HepG2 (cell line): ENCODE measurements around the gene FRMD4A. TPM values are rescaled to one million over a fixed set of nuclear protein-coding genes. Genes with fewer than 3 reads are reported as not detected.

Source experiments
- ATAC-seq: fragments of 200-7000 bp; cut with Tn5 transposase; 3 replicates; pipeline ENCODE4 v1.9.1; 2020; ENCODE audit warnings: mild to moderate bottlenecking, moderate library complexity
- BruUV-seq: library from RNA; stranded (reverse); fragments of 400-500 nt; replicated peaks from 2 replicates; lab custom pipeline; 2021; lab: Mats Ljungman, UMichigan
- CTCF ChIA-PET: fragments of 300-600 bp; formaldehyde crosslinking; extraction: SDS; loops from one replicate; lab custom pipeline; 2021; ENCODE audit warnings: low total read pairs, inconsistent platforms, low intra/inter-chr PET ratio; lab: Yijun Ruan, JAX
- POLR2A ChIA-PET: fragments of 350-600 bp; sonication (Branson Sonifier 250); formaldehyde crosslinking; loops from one replicate; lab custom pipeline; 2020; ENCODE audit warnings: antibody characterized with exemption, inconsistent platforms; lab: Yijun Ruan, JAX
- DNase-seq: peaks from one replicate; pipeline ENCODE4 v3.0.0-alpha.2; 2015; ENCODE audit warnings: low spot score
- FAIRE-seq: peaks from 3 replicates; lab custom pipeline; 2011; peaks lifted over from hg19 to GRCh38; lab: Jason Lieb, UNC
- H2AFZ ChIP-seq: one replicate; pipeline ENCODE4 v1.6.1; 2011; ENCODE audit warnings: low read length, inconsistent platforms
- H3K27ac ChIP-seq: fragments of 300-600 bp; 3 replicates; pipeline ENCODE4 v1.8.0; 2011; ENCODE audit warnings: mixed run types, mild to moderate bottlenecking, mixed read lengths, low read length, inconsistent platforms; ENCODE audit not compliant: insufficient read depth; ENCODE audit errors: extremely low read length
- H3K27me3 ChIP-seq, 2 experiments: fragments of 200-600 bp in 1 of 2; 2 replicates in 1 of 2; 3 replicates in 1 of 2; pipeline versions ENCODE4 v1.6.0 to v1.8.0; 2011; ENCODE audit warnings: low read length in 2 of 2, mild to moderate bottlenecking in 2 of 2, moderate library complexity in 2 of 2, inconsistent platforms in 1 of 2; ENCODE audit not compliant: insufficient read depth in 2 of 2, control insufficient read depth in 1 of 2
- H3K36me3 ChIP-seq, 2 experiments: fragments of 200-600 bp in 1 of 2; replicated peaks in 1 of 2; 2 replicates in 1 of 2; 3 replicates in 1 of 2; pipeline versions ENCODE4 v1.5.1 to v1.8.0; 2011; ENCODE audit warnings: low read length in 2 of 2, inconsistent platforms in 1 of 2; ENCODE audit not compliant: insufficient read depth in 2 of 2, control insufficient read depth in 1 of 2
- H3K4me1 ChIP-seq: 2 replicates; pipeline ENCODE4 v1.5.1; 2012; ENCODE audit warnings: low read length, inconsistent platforms; ENCODE audit not compliant: insufficient read depth
- H3K4me2 ChIP-seq: 2 replicates; pipeline ENCODE4 v1.6.0; 2011; ENCODE audit warnings: low read depth, low read length, inconsistent platforms
- H3K4me3 ChIP-seq, 3 experiments: fragments of 200-600 bp in 1 of 3; sonication (generic), shearing (Covaris generic) in 1 of 3; replicated peaks in 1 of 3; 2 replicates each; pipeline ENCODE4 v1.5.1; 2011 to 2016; ENCODE audit warnings: low read length in 3 of 3, inconsistent platforms in 2 of 3, low read depth in 2 of 3, mild to moderate bottlenecking in 2 of 3, control low read depth in 1 of 3, mixed read lengths in 1 of 3; ENCODE audit not compliant: insufficient read depth in 1 of 3
- H3K79me2 ChIP-seq: one replicate; pipeline ENCODE4 v1.6.1; 2011; ENCODE audit warnings: low read length, inconsistent platforms; ENCODE audit not compliant: insufficient read depth
- H3K9ac ChIP-seq: 2 replicates; pipeline ENCODE4 v1.6.0; 2011; ENCODE audit warnings: mild to moderate bottlenecking, low read depth, low read length, inconsistent platforms; ENCODE audit not compliant: insufficient read depth
- H3K9me3 ChIP-seq: 2 replicates; pipeline ENCODE4 v1.5.1; 2012; ENCODE audit warnings: mild to moderate bottlenecking, low read length
- H4K20me1 ChIP-seq: 2 replicates; pipeline ENCODE4 v1.6.0; 2011; ENCODE audit warnings: inconsistent platforms, mild to moderate bottlenecking, low read length, moderate library complexity; ENCODE audit not compliant: insufficient read depth
- ARNTL ChIP-seq: sonication (generic); formaldehyde crosslinking; IDR thresholded peaks from 2 replicates; pipeline ENCODE4 v1.4.0; 2020; ENCODE audit warnings: mild to moderate bottlenecking, missing genetic modification reagents
- ATF7-NPFF ChIP-seq: sonication (generic); formaldehyde crosslinking; IDR thresholded peaks from 2 replicates; pipeline ENCODE4 v1.8.1; 2023; ENCODE audit warnings: mild to moderate bottlenecking, low read depth, missing genetic modification reagents, moderate library complexity
- HIVEP1 ChIP-seq: sonication (generic); formaldehyde crosslinking; IDR thresholded peaks from 2 replicates; pipeline ENCODE4 v1.4.0; 2020; ENCODE audit warnings: mild to moderate bottlenecking, missing genetic modification reagents
- MTF2 ChIP-seq: sonication (generic); formaldehyde crosslinking; IDR thresholded peaks from 2 replicates; pipeline ENCODE4 v1.5.0; 2020; ENCODE audit warnings: missing genetic modification reagents, borderline replicate concordance
- TP53 ChIP-seq: sonication (generic); formaldehyde crosslinking; conservative IDR thresholded peaks from 2 replicates; pipeline ENCODE4 v1.4.0; 2020; ENCODE audit warnings: missing genetic modification reagents
- ZFP41 ChIP-seq: sonication (generic); formaldehyde crosslinking; IDR thresholded peaks from 2 replicates; pipeline ENCODE4 v1.4.0; 2020; ENCODE audit warnings: mild to moderate bottlenecking, missing genetic modification reagents, borderline replicate concordance
- ZFX ChIP-seq: sonication (generic); formaldehyde crosslinking; IDR thresholded peaks from 2 replicates; pipeline ENCODE4 v1.4.0; 2020; ENCODE audit warnings: mild to moderate bottlenecking, low read depth, missing genetic modification reagents, moderate library complexity
- ZNF136 ChIP-seq: sonication (generic); formaldehyde crosslinking; IDR thresholded peaks from 2 replicates; pipeline ENCODE4 v1.8.1; 2022; ENCODE audit warnings: low read depth, mild to moderate bottlenecking, moderate library complexity, missing genetic modification reagents
- ZNF30 ChIP-seq: sonication (generic); formaldehyde crosslinking; IDR thresholded peaks from 2 replicates; pipeline ENCODE4 v1.5.0; 2020; ENCODE audit warnings: mild to moderate bottlenecking, missing genetic modification reagents
- ZNF780A ChIP-seq: sonication (generic); formaldehyde crosslinking; IDR thresholded peaks from 2 replicates; pipeline ENCODE4 v1.8.0; 2022; ENCODE audit warnings: mild to moderate bottlenecking, missing genetic modification reagents, moderate library complexity
- ZNF792 ChIP-seq: IDR thresholded peaks from 2 replicates; pipeline ENCODE4 v1.6.1; 2016
- ZSCAN12 ChIP-seq: sonication (generic); formaldehyde crosslinking; IDR thresholded peaks from 2 replicates; pipeline ENCODE4 v1.9.0; 2021; ENCODE audit warnings: mild to moderate bottlenecking, missing genetic modification reagents
- WGBS: methylation state at CpG from one replicate; pipeline ENCODE4 v1.1.6; 2017; ENCODE audit warnings: low lambda C conversion rate; 5-methylcytosine and 5-hydroxymethylcytosine counted together
- in situ Hi-C: cut with HindIII; loops from 2 replicates; pipeline ENCODE4 v1.10.0; 2017; ENCODE audit warnings: low pct_unique_long_range_greater_than_20kb; ENCODE audit not compliant: extremely low pct_ligation_motif_present
- intact Hi-C: fragments of 100-400 bp; cut with micrococcal nuclease; formaldehyde crosslinking; loops from one replicate; pipeline ENCODE4 v1.10.0; 2022; ENCODE audit not compliant: unreplicated experiment
- polyA plus RNA-seq, 8 experiments: library from polyadenylated mRNA; depleted of rRNA in 3 of 8; stranded (reverse) in 7 of 8; unstranded in 1 of 8; fragments of >200 nt; fragmentation: Illumina TruSeq in 4 of 8; extraction: Trizol in 4 of 8; gene quantifications; 2 replicates each; pipeline versions ENCODE4 v1.2.1 to v1.2.3, GENCODE V29; 2011 to 2016; ENCODE audit warnings: low read depth in 4 of 8, missing spikeins in 1 of 8, mixed read lengths in 1 of 8; ENCODE audit not compliant: insufficient read depth in 1 of 8
- total RNA-seq, 5 experiments: library from RNA; depleted of rRNA; stranded (reverse); fragments of >200 nt; fragmentation: Illumina TruSeq; extraction: Trizol; gene quantifications; 2 replicates each; pipeline ENCODE4 v1.2.3, GENCODE V29; 2016; ENCODE audit warnings: low read depth in 1 of 5
- TF ChIP-seq, protein P1 (sequence below): sonication (generic); formaldehyde crosslinking; IDR thresholded peaks from 2 replicates; pipeline ENCODE4 v1.5.0; 2020; ENCODE audit warnings: missing genetic modification reagents

The FRMD4A gene
- total and polyA plus RNA-seq, 2 of the 13 experiments (the other 11 are each of a cell fraction or from before 2014, with no cell fraction given) = 0.09 to 0.26 TPM

DNA sequence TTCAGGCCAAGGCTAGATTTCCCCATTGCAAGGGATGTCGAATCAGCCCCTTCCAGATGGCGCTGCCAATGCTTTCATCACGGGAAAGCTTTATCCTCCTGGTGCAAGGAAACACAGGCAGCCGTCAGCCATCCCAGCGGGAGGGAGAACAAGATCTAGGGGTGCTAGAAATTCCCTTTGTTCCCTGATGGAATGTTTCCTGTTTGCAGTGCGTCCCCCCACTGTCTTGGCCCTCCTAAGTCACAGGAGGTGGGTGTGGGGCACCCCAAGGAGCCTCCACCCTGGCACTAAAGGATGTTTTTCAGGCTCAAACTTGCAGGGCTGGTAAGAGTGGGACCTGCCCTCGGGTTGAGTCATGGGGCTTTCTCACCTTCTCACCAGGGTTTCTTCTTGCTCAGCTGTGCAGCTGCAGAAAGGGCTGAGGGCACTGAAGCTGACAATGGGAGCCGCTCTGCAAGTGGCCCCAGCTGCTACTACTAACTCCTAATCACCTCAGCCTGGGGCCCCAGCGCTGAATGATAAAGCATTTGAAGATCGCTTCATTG lies 640.4 kb downstream of the FRMD4A start:
- ChIA-PET POLR2A (no interaction called here), CTCF (no interaction called here)
- FAIRE-seq (no peak), ATAC-seq (no peak), DNase-seq (no peak)
- WGBS = 67% methylated on average over 6 of the region's 10 CpGs
- H4K20me1 ChIP-seq = no peaks in the 10 kb centered on the region
- H3K4me3 ChIP-seq = no peak overlapping the region
- H3K36me3 ChIP-seq = no peaks in the 10 kb centered on the region
- no peak overlapping the region for H3K27ac ChIP-seq
- H2AFZ ChIP-seq = no peak overlapping the region
- no peak overlapping the region for H3K9ac ChIP-seq
- intact Hi-C loops = no loop called here
- H3K9me3 ChIP-seq = no peaks in the 10 kb centered on the region
- no TSS peak for BruUV-seq
- in situ Hi-C loops = no loop called here
- H3K27me3 ChIP-seq = no peaks in the 10 kb centered on the region
- no peaks in the 10 kb centered on the region for H3K4me1 ChIP-seq
- H3K4me2 ChIP-seq = no peak overlapping the region
- no peaks in the 10 kb centered on the region for H3K79me2 ChIP-seq
- TF ChIP-seq ZNF792 (no peak), ZFP41 (CRISPR knock-in tag) (no peak), ZNF780A (no peak), ZNF30 (CRISPR knock-in tag) (no peak), ARNTL (CRISPR knock-in tag) (no peak), TP53 (CRISPR knock-in tag) (no peak), ZSCAN12 (CRISPR knock-in tag) (no peak), ZFX (CRISPR knock-in tag) (no peak), ATF7-NPFF (CRISPR knock-in tag) (no peak), ZNF136 (CRISPR knock-in tag) (no peak), MTF2 (CRISPR knock-in tag) (no peak), HIVEP1 (no peak)
- TF ChIP-seq, protein P1, sequence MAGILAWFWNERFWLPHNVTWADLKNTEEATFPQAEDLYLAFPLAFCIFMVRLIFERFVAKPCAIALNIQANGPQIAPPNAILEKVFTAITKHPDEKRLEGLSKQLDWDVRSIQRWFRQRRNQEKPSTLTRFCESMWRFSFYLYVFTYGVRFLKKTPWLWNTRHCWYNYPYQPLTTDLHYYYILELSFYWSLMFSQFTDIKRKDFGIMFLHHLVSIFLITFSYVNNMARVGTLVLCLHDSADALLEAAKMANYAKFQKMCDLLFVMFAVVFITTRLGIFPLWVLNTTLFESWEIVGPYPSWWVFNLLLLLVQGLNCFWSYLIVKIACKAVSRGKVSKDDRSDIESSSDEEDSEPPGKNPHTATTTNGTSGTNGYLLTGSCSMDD (CRISPR knock-in tag) = no peak
